Ectodermal cell (in vitro differentiated cells): ENCODE data around the gene TBCK.

Experiments
- H3K27ac ChIP-seq: 2 replicates; pipeline ENCODE4 v1.7.0; 2013; ENCODE audit warnings: mild to moderate bottlenecking, low read depth, low read length; ENCODE audit not compliant: insufficient read depth, poor library complexity, severe bottlenecking
- H3K27me3 ChIP-seq: 2 replicates; pipeline ENCODE4 v1.7.0; 2013; ENCODE audit warnings: mild to moderate bottlenecking, low read length; ENCODE audit not compliant: insufficient read depth, control insufficient read depth, poor library complexity, severe bottlenecking
- H3K36me3 ChIP-seq: one replicate; pipeline ENCODE4 v1.7.0; 2013; ENCODE audit warnings: low read length; ENCODE audit not compliant: control insufficient read depth, insufficient read depth
- H3K4me1 ChIP-seq: one replicate; pipeline ENCODE4 v1.7.0; 2013; ENCODE audit warnings: low read length; ENCODE audit not compliant: control insufficient read depth, insufficient read depth
- H3K4me3 ChIP-seq: 2 replicates; pipeline ENCODE4 v1.7.0; 2013; ENCODE audit warnings: low read depth, low read length, control low read depth; ENCODE audit not compliant: insufficient read depth
- H3K9me3 ChIP-seq: 2 replicates; pipeline ENCODE4 v1.7.0; 2013; ENCODE audit warnings: mild to moderate bottlenecking, low read length, moderate library complexity; ENCODE audit not compliant: control insufficient read depth
- WGBS, 2 experiments: methylation state at CpG; one replicate each; pipeline ENCODE4 v1.1.7; 2013; ENCODE audit warnings: missing lambda C conversion rate in 2 of 2; 5-methylcytosine and 5-hydroxymethylcytosine counted together

TBCK gene

DNA sequence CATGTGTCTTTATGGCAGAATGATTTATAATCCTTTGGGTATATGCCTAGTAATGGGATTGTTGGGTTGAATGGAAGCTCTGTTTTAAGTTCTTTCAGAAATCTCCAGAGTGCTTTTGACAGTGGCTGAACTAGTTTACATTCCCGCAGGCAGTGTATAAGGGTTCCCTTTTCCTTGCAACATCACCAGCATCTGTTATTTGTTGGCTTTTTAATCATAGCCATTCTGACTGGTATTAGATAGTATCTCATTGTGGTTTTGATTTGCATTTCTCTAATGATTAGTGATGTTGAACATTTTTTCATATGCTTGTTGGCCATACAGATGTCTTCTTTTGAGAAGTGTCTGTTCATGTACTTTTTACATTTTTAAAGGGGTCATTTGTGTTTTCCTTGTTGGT, 129.8 kb downstream of the TBCK start:
- no peak overlapping the region for H3K27ac ChIP-seq
- H3K36me3 ChIP-seq: no peaks in the 10 kb centered on the region
- no peaks in the 10 kb centered on the region for H3K27me3 ChIP-seq
- H3K4me1 ChIP-seq: no peaks in the 10 kb centered on the region
- 96 to 100% methylated on average over 1 of the region's 1 CpG for WGBS, 2 experiments
- H3K9me3 ChIP-seq: no peaks in the 10 kb centered on the region
- H3K4me3 ChIP-seq: no peak overlapping the region

DNA sequence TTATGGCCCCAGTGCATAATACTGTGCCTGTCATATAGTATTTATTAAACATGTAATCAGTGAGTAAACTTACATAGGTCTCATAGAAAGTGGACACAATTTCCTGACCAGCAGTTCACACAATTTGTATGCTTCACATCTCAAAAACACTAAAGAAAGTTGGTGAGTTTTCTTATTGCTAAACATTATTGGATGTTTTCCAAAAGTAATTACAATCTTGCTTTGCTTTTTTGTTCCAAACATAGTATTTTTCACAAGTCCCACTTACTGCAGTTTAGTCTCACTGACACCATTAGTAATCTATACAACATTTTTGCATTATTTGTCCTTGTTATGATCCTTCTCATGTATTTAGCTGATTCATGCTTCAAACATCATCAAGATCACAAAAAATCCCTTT, 132.5 kb downstream of the TBCK start:
- Histone ChIP-seq H3K4me1 (no peaks in the 10 kb centered on the region), H3K27me3 (no peaks in the 10 kb centered on the region), H3K9me3 (peaks cover 2% of the 10 kb centered on the region), H3K4me3 (no peak overlapping the region), H3K27ac (no peak overlapping the region), H3K36me3 (no peaks in the 10 kb centered on the region)

DNA sequence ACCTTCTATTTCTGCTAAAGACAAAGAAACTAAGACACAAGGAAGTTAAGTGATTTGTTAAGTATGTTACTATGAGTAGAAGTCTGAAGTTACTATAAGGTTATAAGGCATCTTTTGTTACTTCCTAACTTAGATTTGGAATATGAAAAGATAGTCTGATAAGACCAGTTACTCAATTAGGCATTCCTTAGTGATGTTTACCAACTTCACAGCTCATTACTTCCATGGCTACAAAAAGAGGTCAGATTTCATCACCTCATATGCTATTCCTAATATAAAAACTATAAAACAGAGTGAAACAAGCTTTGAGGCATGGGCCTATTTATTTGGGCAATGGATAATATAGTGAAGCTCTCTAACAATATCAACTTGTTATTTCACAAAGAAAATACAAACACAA, 143.1 kb downstream of the TBCK start:
- H3K4me1 ChIP-seq: no peaks in the 10 kb centered on the region

DNA sequence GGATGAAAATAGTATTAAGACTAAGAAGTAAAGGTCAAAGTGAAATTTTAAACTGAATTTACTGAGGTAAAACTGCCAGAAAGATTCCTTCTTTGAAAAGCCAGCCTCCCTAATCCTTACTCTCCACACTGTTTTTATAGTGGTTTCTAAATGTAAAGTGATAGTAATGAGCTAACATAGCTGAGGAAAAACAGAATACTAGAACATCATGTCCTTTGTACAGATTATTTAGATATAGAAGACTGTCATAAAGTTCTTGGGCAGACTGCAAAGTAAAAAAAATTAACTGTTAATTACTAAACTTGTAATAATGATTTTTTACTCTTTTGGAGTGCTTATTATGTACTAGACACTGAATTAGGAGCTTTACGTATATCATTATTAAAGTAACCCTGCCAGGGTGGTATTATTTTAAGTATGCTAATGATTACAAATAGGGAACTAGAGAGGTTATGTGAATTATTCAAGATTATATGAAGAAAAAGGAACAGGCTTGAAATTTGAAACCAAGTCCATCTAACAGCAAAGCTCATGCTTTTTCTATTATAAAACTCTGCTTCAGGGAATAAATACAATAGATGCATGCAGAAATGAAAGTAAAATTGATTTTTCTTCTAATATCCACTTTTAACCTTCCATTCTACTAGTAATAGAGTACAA, 150.5 kb downstream of the TBCK start:
- H3K4me3 ChIP-seq: no peak overlapping the region
- 100% methylated on average over 1 of the region's 1 CpG; no CpG with 5 or more reads in 1 of the 2 experiments for WGBS, 2 experiments
- no peak overlapping the region for H3K27ac ChIP-seq
- no peaks in the 10 kb centered on the region for H3K27me3 ChIP-seq
- peaks cover 5% of the 10 kb centered on the region for H3K36me3 ChIP-seq
- H3K9me3 ChIP-seq: no peaks in the 10 kb centered on the region
- H3K4me1 ChIP-seq: no peaks in the 10 kb centered on the region

More for the DNA sequence above, 143.1 kb downstream of the TBCK start:
- no peaks in the 10 kb centered on the region for H3K9me3 ChIP-seq
- no peak overlapping the region for H3K4me3 ChIP-seq
- H3K36me3 ChIP-seq: no peaks in the 10 kb centered on the region
- H3K27me3 ChIP-seq: no peaks in the 10 kb centered on the region
- H3K27ac ChIP-seq: no peak overlapping the region

DNA sequence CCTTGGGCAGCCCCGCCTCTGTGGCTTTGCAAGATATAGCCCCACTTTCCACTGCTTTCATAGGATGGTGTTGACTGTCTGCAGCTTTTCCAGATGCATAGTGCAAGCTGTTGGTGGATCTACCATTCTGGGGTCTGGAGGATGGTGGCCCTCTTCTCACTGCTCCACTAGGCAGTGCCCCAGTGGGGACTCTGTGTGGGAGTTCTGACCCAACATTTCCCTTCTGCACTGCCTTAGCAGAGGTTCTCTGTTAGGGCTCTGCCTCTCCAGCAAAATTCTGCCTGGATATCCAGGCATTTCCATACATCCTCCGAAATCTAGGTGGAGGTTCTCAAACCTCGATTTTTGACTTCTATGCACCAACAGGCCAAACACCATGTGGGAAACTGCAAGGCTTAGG, 153.7 kb downstream of the TBCK start:
- H3K27me3 ChIP-seq: no peaks in the 10 kb centered on the region
- no peak overlapping the region for H3K4me3 ChIP-seq
- WGBS, 2 experiments: 92 to 93% methylated on average over 3 of the region's 3 CpGs
- no peaks in the 10 kb centered on the region for H3K4me1 ChIP-seq
- H3K9me3 ChIP-seq: no peaks in the 10 kb centered on the region
- peaks cover 5% of the 10 kb centered on the region for H3K36me3 ChIP-seq
- H3K27ac ChIP-seq: no peak overlapping the region

DNA sequence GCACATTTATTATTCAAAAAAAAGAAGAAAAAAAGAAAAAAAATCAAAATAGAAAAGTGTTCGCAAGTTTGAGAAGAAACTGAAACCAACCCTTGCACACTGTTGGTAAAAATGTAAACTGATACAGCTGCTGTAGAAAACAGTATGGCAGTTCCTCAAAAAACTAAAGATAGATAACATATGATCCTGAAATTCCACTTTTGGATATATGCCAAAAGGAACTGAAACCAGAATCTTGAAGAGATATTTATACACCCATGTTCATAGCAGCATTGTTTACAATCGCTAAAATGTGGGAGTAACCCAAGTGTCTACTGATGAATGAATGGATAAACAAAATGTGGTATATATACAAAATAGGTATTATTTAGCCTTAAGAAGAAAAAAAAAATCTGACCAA, 155.4 kb downstream of the TBCK start:
- 90 to 100% methylated on average over 1 of the region's 2 CpGs for whole genome bisulfite sequencing, 2 experiments
- Histone ChIP-seq H3K4me3 (no peak overlapping the region), H3K4me1 (no peaks in the 10 kb centered on the region), H3K27me3 (no peaks in the 10 kb centered on the region), H3K27ac (no peak overlapping the region), H3K9me3 (no peaks in the 10 kb centered on the region), H3K36me3 (peaks cover 5% of the 10 kb centered on the region)

DNA sequence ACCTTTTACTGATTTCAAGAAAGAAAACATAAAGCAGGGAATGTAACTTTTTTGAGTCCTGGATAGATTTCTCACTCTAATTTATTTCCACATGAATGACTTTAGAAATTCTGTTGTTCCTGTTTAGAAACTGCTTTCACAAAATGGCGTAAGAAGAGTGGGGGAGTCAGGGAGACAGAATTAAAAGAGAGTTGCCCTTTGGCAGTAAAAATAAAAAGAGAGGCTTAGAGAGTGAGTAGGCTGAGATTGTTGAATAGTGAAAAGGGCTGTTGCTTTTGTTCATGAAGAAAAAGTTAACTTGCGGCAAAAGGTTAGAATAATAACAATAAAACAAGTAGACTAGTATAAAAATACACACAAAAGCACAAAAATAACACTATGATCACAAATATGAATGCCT, 166.1 kb downstream of the TBCK start:
- Histone ChIP-seq H3K27me3 (no peaks in the 10 kb centered on the region), H3K4me3 (no peak overlapping the region), H3K27ac (no peak overlapping the region), H3K4me1 (no peaks in the 10 kb centered on the region), H3K36me3 (no peaks in the 10 kb centered on the region), H3K9me3 (peaks cover 3% of the 10 kb centered on the region)
- 71 to 83% methylated on average over 1 of the region's 2 CpGs for WGBS, 2 experiments

DNA sequence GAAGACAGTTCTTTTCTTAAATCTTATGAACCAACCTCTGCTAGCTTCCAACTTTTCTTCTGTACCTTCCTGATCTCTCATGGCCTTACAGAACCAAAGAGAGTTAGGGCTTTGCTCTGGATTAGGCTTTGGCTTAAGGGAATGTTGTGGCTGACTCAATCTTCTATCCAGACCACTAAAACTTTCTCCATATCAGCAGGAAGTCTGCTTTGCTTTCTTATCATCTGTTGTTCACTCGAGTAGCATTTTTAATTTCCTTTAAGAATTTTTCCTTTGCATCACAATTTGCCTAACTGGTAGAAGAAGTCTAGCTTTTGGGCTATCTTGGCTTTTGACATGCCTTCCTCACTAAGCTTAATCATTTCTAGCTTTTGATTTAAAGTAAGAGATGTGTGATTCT, 167.0 kb downstream of the TBCK start:
- no peak overlapping the region for H3K4me3 ChIP-seq
- H3K36me3 ChIP-seq: no peaks in the 10 kb centered on the region
- WGBS, 2 experiments: 88 to 96% methylated on average over 1 of the region's 1 CpG
- no peaks in the 10 kb centered on the region for H3K27me3 ChIP-seq
- no peaks in the 10 kb centered on the region for H3K4me1 ChIP-seq
- no peak overlapping the region for H3K27ac ChIP-seq
- H3K9me3 ChIP-seq: peaks cover 3% of the 10 kb centered on the region

DNA sequence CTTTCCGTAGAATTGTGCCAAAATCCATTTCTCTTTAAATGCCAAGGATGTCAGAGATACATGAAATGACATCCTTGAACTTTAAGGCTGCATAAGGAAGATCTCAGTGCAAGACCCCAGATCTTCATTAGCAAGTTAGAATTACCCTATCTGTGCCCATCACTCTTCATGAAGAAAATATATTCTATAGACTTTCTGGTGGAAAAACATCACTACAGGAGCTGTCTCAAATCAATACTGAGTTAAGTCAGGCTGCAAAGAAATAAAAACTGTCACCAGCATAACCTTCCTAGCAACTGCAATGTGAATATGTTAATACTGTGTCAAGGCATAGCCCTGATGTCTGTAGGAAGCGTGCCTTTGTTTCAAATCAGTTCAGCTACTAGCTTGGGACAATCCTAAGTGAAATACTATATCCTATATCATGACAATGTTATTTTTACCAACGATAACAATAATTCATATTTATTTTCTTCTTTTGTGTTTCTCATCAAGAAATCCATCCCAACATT, 173.3 kb downstream of the TBCK start:
- WGBS, 2 experiments: 96 to 97% methylated on average over 3 of the region's 3 CpGs
- Histone ChIP-seq H3K9me3 (no peaks in the 10 kb centered on the region), H3K4me1 (no peaks in the 10 kb centered on the region), H3K27ac (no peak overlapping the region), H3K4me3 (no peak overlapping the region), H3K27me3 (no peaks in the 10 kb centered on the region), H3K36me3 (no peaks in the 10 kb centered on the region)

DNA sequence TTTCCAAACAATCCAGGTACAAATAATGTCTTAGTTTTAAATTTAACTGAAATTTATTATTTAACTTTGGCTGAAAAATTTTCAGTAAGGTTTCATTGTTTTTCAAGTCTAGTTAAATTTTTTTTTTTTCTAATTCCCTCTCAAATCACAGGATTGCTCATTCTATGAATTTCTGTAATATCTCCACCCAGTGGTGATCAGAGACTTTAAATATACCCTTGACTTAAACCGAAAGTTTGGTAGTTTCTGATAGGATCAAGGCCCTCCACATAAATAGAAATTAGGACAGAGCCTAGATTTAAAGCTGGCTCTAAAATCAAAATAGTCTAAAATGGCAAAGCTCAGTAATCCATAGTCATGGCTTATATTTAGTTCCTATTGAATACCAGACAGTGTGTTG, 175.4 kb downstream of the TBCK start:
- Histone ChIP-seq H3K27me3 (no peaks in the 10 kb centered on the region), H3K36me3 (no peaks in the 10 kb centered on the region), H3K27ac (no peak overlapping the region), H3K4me1 (no peaks in the 10 kb centered on the region), H3K9me3 (no peaks in the 10 kb centered on the region), H3K4me3 (no peak overlapping the region)
- 89 to 100% methylated on average over 1 of the region's 1 CpG for WGBS, 2 experiments
